ENCODE measurements around the gene PRKCA. TPM values are rescaled to one million over a fixed set of nuclear protein-coding genes. Genes with fewer than 3 reads are reported as not detected.

The PRKCA gene
- total RNA-seq, 3 donors from 2014 or later, result 42.3 to 77.7 (median 56.3) TPM

DNA sequence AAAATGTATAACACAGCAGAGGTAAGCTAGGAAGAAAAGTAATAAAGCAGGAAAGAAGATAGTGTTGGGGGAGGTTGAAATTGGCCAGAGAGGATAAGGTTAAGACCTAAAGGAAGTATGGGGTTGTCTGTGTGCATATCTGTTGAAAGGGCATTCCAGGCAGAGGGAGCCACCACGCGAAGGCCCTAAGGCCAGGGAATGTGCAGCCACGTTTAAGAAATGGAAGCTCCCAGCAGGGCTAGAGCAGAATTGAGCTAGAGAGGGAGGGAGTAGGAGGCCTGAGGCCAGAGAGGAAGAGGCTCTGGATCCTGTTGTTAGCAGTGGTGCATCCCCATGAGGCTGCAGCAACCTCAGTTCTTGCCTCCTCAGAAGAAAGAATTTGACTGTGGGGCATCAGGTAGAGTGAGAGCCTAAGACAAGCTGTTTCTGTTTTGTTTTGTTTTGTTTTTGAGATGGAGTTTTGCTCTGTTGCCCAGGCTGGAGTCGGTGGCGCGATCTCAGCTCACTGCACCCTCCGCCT lies 473.5 kb downstream of the PRKCA start:
- DNase-seq (no peak), ATAC-seq (no peak)
- Histone ChIP-seq H3K9me3 (no peaks in the 10 kb centered on the region), H3K4me3 (no peak overlapping the region), H3K4me1 (ENCODE audit: low read depth) (no peaks in the 10 kb centered on the region), H3K36me3 (ENCODE audit: low read depth) (no peaks in the 10 kb centered on the region)
- intact Hi-C loops (cut with DNase I, micrococcal nuclease), result no loop called here
- TF ChIP-seq CTCF (IDR thresholded peaks at IDR 0.05), result no peak

GRCh38 chr17:66776999-66777688 lies 474.7 kb downstream of the PRKCA start:
- intact Hi-C loops (cut with DNase I, micrococcal nuclease), result no loop called here
- Histone ChIP-seq H3K4me3 (no peak overlapping the region), H3K9me3 (no peaks in the 10 kb centered on the region), H3K36me3 (ENCODE audit: low read depth) (no peaks in the 10 kb centered on the region), H3K4me1 (ENCODE audit: low read depth) (no peaks in the 10 kb centered on the region)
- DNase-seq, result no peak
- no peak for ATAC-seq
- no peak for TF ChIP-seq CTCF (IDR thresholded peaks at IDR 0.05)

DNA sequence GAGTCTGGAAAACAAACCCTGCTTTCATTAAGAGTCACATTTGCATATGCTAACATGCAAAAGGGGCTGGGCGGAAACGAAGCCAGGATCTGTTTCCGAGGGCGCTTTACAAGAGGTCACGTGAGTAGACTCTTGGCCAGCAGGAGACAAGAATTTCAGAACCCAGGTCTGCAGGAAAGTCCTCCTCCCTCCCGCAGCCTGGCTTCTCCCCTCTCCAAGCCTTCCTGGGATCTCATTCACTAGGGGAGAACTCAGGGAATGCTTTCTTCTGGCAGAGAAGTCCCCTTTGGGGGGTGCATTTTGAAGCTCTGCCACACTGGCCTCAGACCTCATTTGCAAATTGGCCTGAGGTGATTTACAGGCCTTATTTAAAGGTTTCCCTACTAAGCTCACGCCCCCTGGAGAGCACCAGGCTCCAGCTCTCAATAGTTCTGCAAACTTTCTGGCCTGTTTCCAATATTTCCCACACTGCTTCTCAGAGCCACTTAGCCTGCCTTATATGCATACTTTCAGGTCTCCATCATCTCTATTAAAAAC lies 475.3 kb downstream of the PRKCA start:
- Histone ChIP-seq H3K36me3 (ENCODE audit: low read depth) (no peaks in the 10 kb centered on the region), H3K4me1 (ENCODE audit: low read depth) (no peaks in the 10 kb centered on the region), H3K4me3 (no peak overlapping the region), H3K9me3 (no peaks in the 10 kb centered on the region)
- intact Hi-C loops (cut with DNase I, micrococcal nuclease), result no loop called here
- TF ChIP-seq CTCF (IDR thresholded peaks at IDR 0.05), result no peak
- DNase-seq (no peak), ATAC-seq (no peak)

GRCh38 chr17:66778531-66779236 lies 476.3 kb downstream of the PRKCA start:
- ATAC-seq (no peak), DNase-seq (no peak)
- Histone ChIP-seq H3K4me1 (ENCODE audit: low read depth) (no peaks in the 10 kb centered on the region), H3K36me3 (ENCODE audit: low read depth) (no peaks in the 10 kb centered on the region), H3K9me3 (no peaks in the 10 kb centered on the region), H3K4me3 (no peak overlapping the region)
- no peak for TF ChIP-seq CTCF (IDR thresholded peaks at IDR 0.05)
- intact Hi-C loops (cut with DNase I, micrococcal nuclease), result no loop called here

- Histone ChIP-seq H3K4me3 (no peak overlapping the region), H3K9me3 (no peaks in the 10 kb centered on the region), H3K4me1 (ENCODE audit: low read depth) (no peaks in the 10 kb centered on the region), H3K36me3 (ENCODE audit: low read depth) (no peaks in the 10 kb centered on the region)
- intact Hi-C loops (cut with DNase I, micrococcal nuclease), result no loop called here
- no peak for TF ChIP-seq CTCF (IDR thresholded peaks at IDR 0.05)
- no peak for ATAC-seq
- DNase-seq, result no peak
Observed at GRCh38 chr17:66779237-66779606, 476.8 kb downstream of the PRKCA start.
